AG10803 (cell line): ENCODE data around the gene SNX20.

Experiments
- DNase-seq: peaks from one replicate; pipeline ENCODE4 v3.0.0; 2010; ENCODE audit warnings: low read depth
- H3K4me3 ChIP-seq: 2 replicates; pipeline ENCODE4 v1.5.1; 2011; ENCODE audit warnings: mild to moderate bottlenecking, low read length, control low read depth
- TF ChIP-seq, protein P1 (sequence below): conservative IDR thresholded peaks from 2 replicates; pipeline ENCODE4 v1.5.1; 2011; ENCODE audit warnings: mild to moderate bottlenecking, low read length, control low read depth, inconsistent platforms

SNX20 gene

DNA sequence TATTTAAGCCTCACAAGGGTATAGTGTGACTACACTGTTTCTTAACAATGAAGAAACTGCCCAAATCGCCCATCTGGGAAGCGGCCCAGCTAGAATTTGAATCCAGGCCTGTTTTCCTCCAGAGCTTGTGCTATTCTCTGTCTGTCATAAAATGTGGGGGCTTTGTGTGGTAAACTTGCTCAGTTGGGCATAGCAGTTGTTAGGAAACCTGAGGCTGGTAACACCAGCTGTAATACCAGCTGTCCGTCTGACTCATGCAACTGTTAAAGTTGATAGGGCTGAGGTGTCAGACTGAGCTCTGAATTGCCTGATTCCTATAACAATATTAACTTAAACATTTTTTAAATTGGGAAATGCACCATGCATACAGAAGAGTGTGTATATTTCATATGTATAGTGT is 21.6 kb upstream of the SNX20 start:
- no peak overlapping the region for H3K4me3 ChIP-seq
- DNase-seq, result no peak
- TF ChIP-seq, protein P1, sequence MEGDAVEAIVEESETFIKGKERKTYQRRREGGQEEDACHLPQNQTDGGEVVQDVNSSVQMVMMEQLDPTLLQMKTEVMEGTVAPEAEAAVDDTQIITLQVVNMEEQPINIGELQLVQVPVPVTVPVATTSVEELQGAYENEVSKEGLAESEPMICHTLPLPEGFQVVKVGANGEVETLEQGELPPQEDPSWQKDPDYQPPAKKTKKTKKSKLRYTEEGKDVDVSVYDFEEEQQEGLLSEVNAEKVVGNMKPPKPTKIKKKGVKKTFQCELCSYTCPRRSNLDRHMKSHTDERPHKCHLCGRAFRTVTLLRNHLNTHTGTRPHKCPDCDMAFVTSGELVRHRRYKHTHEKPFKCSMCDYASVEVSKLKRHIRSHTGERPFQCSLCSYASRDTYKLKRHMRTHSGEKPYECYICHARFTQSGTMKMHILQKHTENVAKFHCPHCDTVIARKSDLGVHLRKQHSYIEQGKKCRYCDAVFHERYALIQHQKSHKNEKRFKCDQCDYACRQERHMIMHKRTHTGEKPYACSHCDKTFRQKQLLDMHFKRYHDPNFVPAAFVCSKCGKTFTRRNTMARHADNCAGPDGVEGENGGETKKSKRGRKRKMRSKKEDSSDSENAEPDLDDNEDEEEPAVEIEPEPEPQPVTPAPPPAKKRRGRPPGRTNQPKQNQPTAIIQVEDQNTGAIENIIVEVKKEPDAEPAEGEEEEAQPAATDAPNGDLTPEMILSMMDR, result no peak

DNA sequence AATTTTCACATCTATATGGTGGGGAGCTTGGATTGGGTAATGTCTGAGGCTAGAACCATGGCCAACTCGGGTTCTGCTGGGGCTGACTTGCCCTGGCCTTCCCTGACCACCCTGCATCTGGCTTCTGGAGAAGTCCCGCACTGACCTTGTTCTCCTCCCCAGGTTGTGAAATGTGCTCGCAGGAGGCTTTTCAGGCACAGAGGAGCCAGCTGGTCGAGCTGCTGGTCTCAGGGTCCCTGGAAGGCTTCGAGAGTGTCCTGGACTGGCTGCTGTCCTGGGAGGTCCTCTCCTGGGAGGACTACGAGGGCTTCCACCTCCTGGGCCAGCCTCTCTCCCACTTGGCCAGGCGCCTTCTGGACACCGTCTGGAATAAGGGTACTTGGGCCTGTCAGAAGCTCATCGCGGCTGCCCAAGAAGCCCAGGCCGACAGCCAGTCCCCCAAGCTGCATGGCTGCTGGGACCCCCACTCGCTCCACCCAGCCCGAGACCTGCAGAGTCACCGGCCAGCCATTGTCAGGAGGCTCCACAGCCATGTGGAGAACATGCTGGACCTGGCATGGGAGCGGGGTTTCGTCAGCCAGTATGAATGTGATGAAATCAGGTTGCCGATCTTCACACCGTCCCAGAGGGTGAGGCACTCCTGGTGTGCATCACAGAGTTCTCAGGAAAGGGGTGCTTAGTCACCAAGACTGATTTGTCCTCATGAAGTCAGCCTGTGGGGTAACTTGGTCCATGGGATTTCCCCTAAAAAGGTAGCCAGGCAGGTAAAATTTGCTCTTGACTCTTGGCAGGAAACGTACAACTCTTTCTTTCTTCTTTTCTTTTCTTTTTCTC is 18.4 kb upstream of the SNX20 start:
- TF ChIP-seq, protein P1, result no peak
- DNase-seq, result peak; percentile 65
- no peak overlapping the region for H3K4me3 ChIP-seq

DNA sequence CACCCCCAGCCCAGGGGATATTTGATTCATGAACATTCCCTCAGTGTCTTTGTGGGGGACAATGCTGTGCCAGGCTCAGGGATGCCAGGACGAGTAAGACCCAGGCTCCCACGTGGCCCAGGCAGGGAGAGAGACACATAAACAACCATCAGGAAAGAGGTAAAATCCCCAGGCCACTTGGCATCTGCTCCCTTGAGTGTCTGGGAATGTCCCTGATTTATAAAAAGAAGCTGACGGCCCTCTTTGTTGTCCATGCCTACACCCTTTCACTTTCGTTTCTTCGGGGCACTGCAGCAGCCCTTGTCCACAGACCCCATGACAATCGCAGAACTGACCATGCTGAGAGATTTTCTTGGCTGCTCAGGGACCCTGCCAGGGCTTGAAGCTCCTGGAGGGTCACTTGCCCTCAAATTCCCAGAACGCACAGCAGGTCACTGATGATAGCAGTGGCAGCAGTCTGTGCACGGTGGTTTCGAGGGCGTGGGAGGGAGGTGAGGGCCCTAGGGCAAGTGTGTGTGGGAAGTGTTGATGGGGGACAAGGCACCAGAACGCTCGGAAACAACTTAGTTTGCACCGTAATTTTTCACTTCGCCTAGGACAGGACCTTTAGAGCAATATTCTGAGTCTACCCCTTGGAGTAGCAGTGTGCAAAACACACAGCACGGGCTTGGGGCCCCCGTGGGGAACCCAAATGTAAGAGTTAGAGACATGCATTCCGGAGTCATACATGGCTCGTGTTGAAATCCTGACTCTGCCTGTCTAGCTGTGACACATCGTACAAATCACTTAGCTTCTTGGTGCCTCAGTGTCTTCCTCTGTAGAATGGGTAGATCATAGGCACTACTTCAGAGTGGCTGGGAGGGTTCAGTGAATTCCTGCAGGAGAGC is 17.0 kb upstream of the SNX20 start:
- peak; percentile 33 for DNase-seq
- TF ChIP-seq, protein P1, result no peak
- H3K4me3 ChIP-seq, result peak overlapping the region; percentile 55

DNA sequence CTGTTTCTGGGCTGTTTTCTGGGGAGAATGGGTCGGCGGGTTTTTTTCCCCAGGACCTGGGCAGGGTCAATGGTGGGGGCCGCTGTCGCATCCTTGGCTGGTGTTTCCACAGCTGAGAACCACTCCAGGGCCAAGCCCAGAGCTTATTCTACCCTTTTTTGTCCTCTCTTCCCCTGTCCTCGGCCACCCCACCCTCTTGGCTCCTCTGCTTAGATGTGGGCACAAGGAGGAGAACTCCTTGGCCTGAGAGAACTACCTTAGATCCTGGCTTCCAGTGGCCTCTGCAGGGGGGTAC is 16.3 kb upstream of the SNX20 start:
- DNase-seq, result no peak
- TF ChIP-seq, protein P1, result no peak
- H3K4me3 ChIP-seq, result no peak overlapping the region

DNA sequence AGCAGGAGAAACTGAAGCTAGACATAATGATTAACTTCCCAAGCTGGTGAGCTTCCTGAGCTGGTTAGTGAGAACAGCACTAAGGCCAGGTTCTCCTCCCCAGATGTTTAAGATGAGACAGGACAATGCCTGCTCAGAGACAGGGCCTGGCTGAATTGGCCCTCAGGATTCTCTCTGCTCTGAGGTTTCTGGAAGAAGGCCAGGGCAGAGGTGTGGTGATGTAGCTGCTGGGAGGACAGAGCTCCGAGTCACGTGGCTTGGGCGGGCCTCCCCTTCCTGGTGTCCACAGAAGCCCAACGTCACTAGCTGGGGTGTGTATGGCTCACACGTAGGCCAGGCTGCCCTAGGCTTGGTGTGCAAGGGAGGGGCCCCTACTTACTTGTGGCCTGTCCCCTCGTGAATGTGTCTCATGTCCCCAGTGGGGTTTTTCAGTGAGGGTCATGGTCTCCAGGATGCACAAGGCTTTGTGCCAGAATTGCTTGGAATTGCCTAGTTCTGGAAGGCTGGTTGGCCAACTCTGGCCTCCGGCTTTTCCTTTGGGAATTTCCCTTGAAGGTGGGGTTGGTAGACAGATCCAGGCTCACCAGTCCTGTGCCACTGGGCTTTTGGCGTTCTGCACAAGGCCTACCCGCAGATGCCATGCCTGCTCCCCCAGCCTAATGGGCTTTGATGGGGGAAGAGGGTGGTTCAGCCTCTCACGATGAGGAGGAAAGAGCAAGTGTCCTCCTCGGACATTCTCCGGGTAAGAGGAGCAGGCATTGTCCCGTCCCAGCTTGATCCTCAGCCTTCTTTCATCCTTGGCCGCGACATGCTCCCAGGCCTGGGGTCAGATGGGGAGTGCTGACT is 15.7 kb upstream of the SNX20 start:
- peak; percentile 73 for DNase-seq
- no peak overlapping the region for H3K4me3 ChIP-seq
- TF ChIP-seq, protein P1, result no peak

DNA sequence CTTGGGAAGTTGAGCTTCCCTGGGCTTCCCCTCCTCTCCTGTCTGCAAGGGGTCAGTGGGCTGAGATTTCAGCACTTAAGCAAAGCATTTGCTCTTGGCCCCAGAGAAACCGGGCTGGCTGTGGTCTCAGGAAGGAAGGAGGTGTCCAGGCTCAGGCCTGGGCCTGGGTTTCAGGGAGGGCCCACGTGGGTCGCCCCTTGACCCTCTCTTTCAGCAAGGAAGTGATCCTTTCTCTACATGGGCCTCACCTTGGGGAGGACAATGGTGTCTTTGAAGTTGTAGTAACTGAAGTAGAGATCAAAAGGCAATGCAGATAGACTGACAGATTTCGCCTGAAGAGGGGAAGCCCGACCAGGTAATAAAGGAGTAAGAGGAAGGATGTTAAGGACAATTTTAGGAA is 15.0 kb upstream of the SNX20 start:
- DNase-seq, result no peak
- TF ChIP-seq, protein P1, result no peak
- no peak overlapping the region for H3K4me3 ChIP-seq
